GM23338 (cell line): Measurements from ENCODE around the gene RPTOR. TPM values are rescaled to one million over a fixed set of nuclear protein-coding genes. Genes with fewer than 3 reads are reported as not detected.

ENCODE experiments used
- ATAC-seq: fragments of 200-7000 bp; cut with Tn5 transposase; 3 replicates; pipeline ENCODE4 v1.9.1; 2020
- DNase-seq: peaks from one replicate; pipeline ENCODE4 v3.0.0-alpha.2; 2015; ENCODE audit warnings: low spot score
- H2AFZ ChIP-seq: fragments of 200-600 bp; sonication (generic); 2 replicates; pipeline ENCODE4 v1.8.0; 2016; ENCODE audit warnings: antibody characterized with exemption, mild to moderate bottlenecking, moderate library complexity
- H3F3A ChIP-seq: fragments of 200-600 bp; sonication (generic); replicated peaks from 2 replicates; pipeline ENCODE4 v1.8.0; 2017; ENCODE audit warnings: antibody characterized with exemption, mixed run types, low read depth
- H3K27ac ChIP-seq: fragments of 200-600 bp; sonication (generic); 2 replicates; pipeline ENCODE4 v1.6.1; 2016; ENCODE audit warnings: low read depth
- H3K27me3 ChIP-seq: fragments of 200-600 bp; sonication (generic); 2 replicates; pipeline ENCODE4 v1.8.0; 2016; ENCODE audit warnings: mild to moderate bottlenecking, mixed run types, moderate library complexity; ENCODE audit not compliant: insufficient read depth
- H3K36me3 ChIP-seq: fragments of 200-600 bp; sonication (generic); 2 replicates; pipeline ENCODE4 v1.8.0; 2016; ENCODE audit warnings: mild to moderate bottlenecking; ENCODE audit not compliant: insufficient read depth
- H3K4me1 ChIP-seq: fragments of 200-600 bp; sonication (generic); 2 replicates; pipeline ENCODE4 v1.8.0; 2016; ENCODE audit warnings: mild to moderate bottlenecking, moderate library complexity; ENCODE audit not compliant: insufficient read depth
- H3K4me2 ChIP-seq: fragments of 200-600 bp; sonication (generic); 2 replicates; pipeline ENCODE4 v1.7.1; 2017; ENCODE audit warnings: mixed run types
- H3K4me3 ChIP-seq: fragments of 200-600 bp; sonication (generic); 2 replicates; pipeline ENCODE4 v1.6.1; 2016; ENCODE audit warnings: mixed run types
- H3K79me2 ChIP-seq: fragments of 200-600 bp; sonication (generic); replicated peaks from 2 replicates; pipeline ENCODE4 v1.8.0; 2017; ENCODE audit warnings: mild to moderate bottlenecking; ENCODE audit not compliant: insufficient read depth
- H3K9me2 ChIP-seq: fragments of 200-600 bp; sonication (generic); 2 replicates; pipeline ENCODE4 v1.8.0; 2017; ENCODE audit not compliant: insufficient read depth
- H4K20me1 ChIP-seq: fragments of 200-600 bp; sonication (generic); replicated peaks from 2 replicates; pipeline ENCODE4 v1.8.0; 2017; ENCODE audit warnings: mild to moderate bottlenecking; ENCODE audit not compliant: insufficient read depth
- H3K27ac Mint-ChIP-seq: 2 replicates; pipeline ENCODE4 v1.8.0; 2020; ENCODE audit warnings: inconsistent platforms, mild to moderate bottlenecking, moderate library complexity, mixed read lengths
- H3K27me3 Mint-ChIP-seq: 3 replicates; pipeline ENCODE4 v1.8.0; 2022; ENCODE audit warnings: low read depth, mild to moderate bottlenecking, moderate library complexity, mixed read lengths, inconsistent platforms; ENCODE audit not compliant: insufficient read depth, poor library complexity
- H3K36me3 Mint-ChIP-seq: 3 replicates; pipeline ENCODE4 v1.8.0; 2021; ENCODE audit warnings: low read depth, mild to moderate bottlenecking, inconsistent platforms, moderate library complexity, mixed read lengths
- H3K4me1 Mint-ChIP-seq: 3 replicates; pipeline ENCODE4 v1.8.0; 2020; ENCODE audit warnings: mild to moderate bottlenecking, inconsistent platforms, mixed read lengths
- H3K4me3 Mint-ChIP-seq: 3 replicates; pipeline ENCODE4 v1.8.0; 2021; ENCODE audit warnings: moderate library complexity, mild to moderate bottlenecking, inconsistent platforms, mixed read lengths
- H3K9me3 Mint-ChIP-seq: 3 replicates; pipeline ENCODE4 v1.8.0; 2020; ENCODE audit warnings: moderate library complexity, mild to moderate bottlenecking, inconsistent platforms, mixed read lengths
- CREB1 ChIP-seq: fragments of 250-450 bp; sonication (Bioruptor Pico); IDR thresholded peaks from 2 replicates; pipeline ENCODE4 v1.5.0; 2020; ENCODE audit warnings: low read depth, mild to moderate bottlenecking, moderate library complexity
- EZH2 ChIP-seq: fragments of 200-600 bp; sonication (generic); IDR thresholded peaks from one replicate; pipeline ENCODE4 v1.8.0; 2017; ENCODE audit warnings: antibody characterized with exemption, mild to moderate bottlenecking, low read depth; ENCODE audit not compliant: unreplicated experiment
- EZH2phosphoT487 ChIP-seq: fragments of 200-600 bp; sonication (generic); IDR thresholded peaks from one replicate; pipeline ENCODE4 v1.8.1; 2018; ENCODE audit warnings: antibody characterized with exemption; ENCODE audit not compliant: unreplicated experiment
- JUNB ChIP-seq: IDR thresholded peaks from one replicate; pipeline ENCODE4 v1.6.1; 2016; ENCODE audit warnings: antibody characterized with exemption; ENCODE audit not compliant: unreplicated experiment
- NANOG ChIP-seq: IDR thresholded peaks from 2 replicates; pipeline ENCODE4 v1.6.1; 2016; ENCODE audit warnings: antibody characterized with exemption, borderline replicate concordance
- STAT1 ChIP-seq: IDR thresholded peaks from one replicate; pipeline ENCODE4 v1.6.1; 2016; ENCODE audit warnings: antibody characterized with exemption; ENCODE audit not compliant: unreplicated experiment
- ZNF114 ChIP-seq: fragments of 250-450 bp; sonication (Bioruptor Pico); IDR thresholded peaks from 2 replicates; pipeline ENCODE4 v1.5.0; 2020; ENCODE audit warnings: mild to moderate bottlenecking, moderate library complexity
- ZNF331 ChIP-seq: fragments of 250-450 bp; sonication (Bioruptor Pico); IDR thresholded peaks from 2 replicates; pipeline ENCODE4 v1.5.0; 2020; ENCODE audit warnings: low read depth, mild to moderate bottlenecking, moderate library complexity
- polyA plus RNA-seq: library from polyadenylated mRNA; unstranded; fragments of >200 nt; fragmentation: Nextera tagmentation; extraction: Ambion mirVana; gene quantifications from 2 replicates; pipeline ENCODE4 v1.2.1, GENCODE V29; 2016
- total RNA-seq: library from RNA; depleted of rRNA; stranded (reverse); fragments of >200 nt; shearing (Covaris generic); gene quantifications from 2 replicates; pipeline ENCODE4 v1.2.3, GENCODE V29; 2014
- TF ChIP-seq, protein P1 (sequence below), 2 experiments: fragments of 200-600 bp in 1 of 2; sonication (generic) in 1 of 2; conservative IDR thresholded peaks; 2 replicates each; pipeline versions ENCODE4 v1.5.1 to v1.6.1; 2016 to 2017; ENCODE audit warnings: antibody characterized with exemption in 2 of 2, low read depth in 2 of 2, mild to moderate bottlenecking in 2 of 2, moderate library complexity in 1 of 2
- TF ChIP-seq, protein P2 (sequence below): IDR thresholded peaks from 2 replicates; pipeline ENCODE4 v1.6.1; 2016; ENCODE audit warnings: antibody characterized with exemption
- TF ChIP-seq, protein P3 (sequence below): IDR thresholded peaks from one replicate; pipeline ENCODE4 v1.6.1; 2018; ENCODE audit warnings: antibody characterized with exemption; ENCODE audit not compliant: unreplicated experiment

RPTOR gene
- total and polyA plus RNA-seq, 2 experiments from 2014 or later, result 9.5 to 38.0 TPM

DNA sequence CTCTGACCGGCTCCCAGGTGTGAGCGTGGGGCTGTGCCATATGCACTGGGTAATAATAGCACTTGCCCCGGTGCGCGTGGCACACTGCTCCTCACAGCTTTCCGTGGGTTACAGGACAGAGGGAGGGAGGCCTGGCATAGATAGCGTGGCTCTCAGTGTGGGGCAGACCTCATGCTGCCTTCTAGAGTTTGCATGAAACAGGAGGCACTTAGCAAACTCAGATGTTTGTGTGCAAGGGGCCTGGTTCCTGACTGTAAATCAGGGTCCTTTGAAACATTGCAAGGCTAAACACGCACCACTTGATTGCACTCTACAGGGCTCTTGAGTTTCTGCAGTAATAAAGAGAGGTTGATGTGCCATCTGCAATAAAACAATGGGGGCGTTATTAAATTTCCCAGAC lies 101.7 kb downstream of the RPTOR start:
- peaks cover 34% of the 10 kb centered on the region for H4K20me1 ChIP-seq
- ATAC-seq, result peak; percentile 29
- no peaks in the 10 kb centered on the region for H3K36me3 Mint-ChIP-seq

DNA sequence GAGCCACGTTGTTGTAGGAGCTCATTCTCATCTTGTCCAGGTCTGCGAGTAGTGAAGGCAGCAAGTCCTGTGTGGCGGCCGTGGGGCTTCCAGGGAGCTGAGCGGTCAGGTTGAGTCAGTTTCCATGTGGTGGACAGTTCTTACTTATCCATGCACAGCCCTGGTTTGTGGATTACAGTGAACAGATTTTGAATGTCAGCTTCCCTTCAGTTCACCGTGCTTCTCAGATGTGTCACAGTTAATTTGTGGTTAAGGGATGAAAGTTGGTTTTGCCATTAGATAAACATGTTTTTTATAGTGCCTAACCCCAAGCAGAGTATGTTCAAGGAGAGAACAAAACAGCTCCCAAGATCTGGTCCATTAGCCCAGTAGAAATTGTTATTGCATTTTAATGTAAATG lies 103.1 kb downstream of the RPTOR start:
- Mint-ChIP-seq H3K4me3 (no peak overlapping the region), H3K36me3 (no peaks in the 10 kb centered on the region), H3K9me3 (no peaks in the 10 kb centered on the region), H3K27me3 (no peaks in the 10 kb centered on the region), H3K27ac (no peak overlapping the region; the same call in 1 of the 2 replicates), H3K4me1 (peaks cover 44% of the 10 kb centered on the region)
- Histone ChIP-seq H3K4me1 (peaks cover 20% of the 10 kb centered on the region; the same call in 1 of the 2 replicates), H3K27ac (no peak overlapping the region), H4K20me1 (peaks cover 38% of the 10 kb centered on the region), H3K27me3 (no peaks in the 10 kb centered on the region), H3K36me3 (no peaks in the 10 kb centered on the region; the same call in 1 of the 2 replicates), H3K4me3 (no peak overlapping the region), H3K9me2 (no peaks in the 10 kb centered on the region), H2AFZ (no peak overlapping the region), H3F3A (no peaks in the 10 kb centered on the region), H3K79me2 (peaks cover 74% of the 10 kb centered on the region), H3K4me2 (no peak overlapping the region)
- DNase-seq (no peak), ATAC-seq (no peak)
- TF ChIP-seq ZNF114 (no peak), CREB1 (CRISPR knock-in tag) (no peak), NANOG (no peak), EZH2phosphoT487 (no peak)
- TF ChIP-seq, protein P1, sequence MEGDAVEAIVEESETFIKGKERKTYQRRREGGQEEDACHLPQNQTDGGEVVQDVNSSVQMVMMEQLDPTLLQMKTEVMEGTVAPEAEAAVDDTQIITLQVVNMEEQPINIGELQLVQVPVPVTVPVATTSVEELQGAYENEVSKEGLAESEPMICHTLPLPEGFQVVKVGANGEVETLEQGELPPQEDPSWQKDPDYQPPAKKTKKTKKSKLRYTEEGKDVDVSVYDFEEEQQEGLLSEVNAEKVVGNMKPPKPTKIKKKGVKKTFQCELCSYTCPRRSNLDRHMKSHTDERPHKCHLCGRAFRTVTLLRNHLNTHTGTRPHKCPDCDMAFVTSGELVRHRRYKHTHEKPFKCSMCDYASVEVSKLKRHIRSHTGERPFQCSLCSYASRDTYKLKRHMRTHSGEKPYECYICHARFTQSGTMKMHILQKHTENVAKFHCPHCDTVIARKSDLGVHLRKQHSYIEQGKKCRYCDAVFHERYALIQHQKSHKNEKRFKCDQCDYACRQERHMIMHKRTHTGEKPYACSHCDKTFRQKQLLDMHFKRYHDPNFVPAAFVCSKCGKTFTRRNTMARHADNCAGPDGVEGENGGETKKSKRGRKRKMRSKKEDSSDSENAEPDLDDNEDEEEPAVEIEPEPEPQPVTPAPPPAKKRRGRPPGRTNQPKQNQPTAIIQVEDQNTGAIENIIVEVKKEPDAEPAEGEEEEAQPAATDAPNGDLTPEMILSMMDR (conservative IDR thresholded peaks at IDR 0.05; ENCODE audit: low read depth in 2 of 2), result no peak
- TF ChIP-seq, protein P2, sequence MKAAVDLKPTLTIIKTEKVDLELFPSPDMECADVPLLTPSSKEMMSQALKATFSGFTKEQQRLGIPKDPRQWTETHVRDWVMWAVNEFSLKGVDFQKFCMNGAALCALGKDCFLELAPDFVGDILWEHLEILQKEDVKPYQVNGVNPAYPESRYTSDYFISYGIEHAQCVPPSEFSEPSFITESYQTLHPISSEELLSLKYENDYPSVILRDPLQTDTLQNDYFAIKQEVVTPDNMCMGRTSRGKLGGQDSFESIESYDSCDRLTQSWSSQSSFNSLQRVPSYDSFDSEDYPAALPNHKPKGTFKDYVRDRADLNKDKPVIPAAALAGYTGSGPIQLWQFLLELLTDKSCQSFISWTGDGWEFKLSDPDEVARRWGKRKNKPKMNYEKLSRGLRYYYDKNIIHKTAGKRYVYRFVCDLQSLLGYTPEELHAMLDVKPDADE, result no peak

More for the DNA sequence above, 101.7 kb downstream of the RPTOR start:
- no peak for DNase-seq
- Mint-ChIP-seq H3K4me3 (no peak overlapping the region), H3K9me3 (no peaks in the 10 kb centered on the region; the same call in 2 of the 3 replicates), H3K27ac (no peak overlapping the region), H3K4me1 (peaks cover 44% of the 10 kb centered on the region), H3K27me3 (no peaks in the 10 kb centered on the region)
- Histone ChIP-seq H2AFZ (no peak overlapping the region), H3K4me1 (peaks cover 20% of the 10 kb centered on the region; the same call in 1 of the 2 replicates), H3K36me3 (no peaks in the 10 kb centered on the region; the same call in 1 of the 2 replicates), H3K27ac (no peak overlapping the region), H3K4me3 (no peak overlapping the region), H3F3A (no peaks in the 10 kb centered on the region), H3K4me2 (0 out of 2 replicates have a peak overlapping the region, but pooled peaks have one; percentile 17), H3K9me2 (no peaks in the 10 kb centered on the region), H3K27me3 (no peaks in the 10 kb centered on the region), H3K79me2 (peaks cover 69% of the 10 kb centered on the region)
- TF ChIP-seq EZH2phosphoT487 (no peak), JUNB (no peak), NANOG (no peak), ZNF114 (no peak), EZH2 (no peak), STAT1 (no peak), ZNF331 (CRISPR knock-in tag) (no peak)
- TF ChIP-seq, protein P3, sequence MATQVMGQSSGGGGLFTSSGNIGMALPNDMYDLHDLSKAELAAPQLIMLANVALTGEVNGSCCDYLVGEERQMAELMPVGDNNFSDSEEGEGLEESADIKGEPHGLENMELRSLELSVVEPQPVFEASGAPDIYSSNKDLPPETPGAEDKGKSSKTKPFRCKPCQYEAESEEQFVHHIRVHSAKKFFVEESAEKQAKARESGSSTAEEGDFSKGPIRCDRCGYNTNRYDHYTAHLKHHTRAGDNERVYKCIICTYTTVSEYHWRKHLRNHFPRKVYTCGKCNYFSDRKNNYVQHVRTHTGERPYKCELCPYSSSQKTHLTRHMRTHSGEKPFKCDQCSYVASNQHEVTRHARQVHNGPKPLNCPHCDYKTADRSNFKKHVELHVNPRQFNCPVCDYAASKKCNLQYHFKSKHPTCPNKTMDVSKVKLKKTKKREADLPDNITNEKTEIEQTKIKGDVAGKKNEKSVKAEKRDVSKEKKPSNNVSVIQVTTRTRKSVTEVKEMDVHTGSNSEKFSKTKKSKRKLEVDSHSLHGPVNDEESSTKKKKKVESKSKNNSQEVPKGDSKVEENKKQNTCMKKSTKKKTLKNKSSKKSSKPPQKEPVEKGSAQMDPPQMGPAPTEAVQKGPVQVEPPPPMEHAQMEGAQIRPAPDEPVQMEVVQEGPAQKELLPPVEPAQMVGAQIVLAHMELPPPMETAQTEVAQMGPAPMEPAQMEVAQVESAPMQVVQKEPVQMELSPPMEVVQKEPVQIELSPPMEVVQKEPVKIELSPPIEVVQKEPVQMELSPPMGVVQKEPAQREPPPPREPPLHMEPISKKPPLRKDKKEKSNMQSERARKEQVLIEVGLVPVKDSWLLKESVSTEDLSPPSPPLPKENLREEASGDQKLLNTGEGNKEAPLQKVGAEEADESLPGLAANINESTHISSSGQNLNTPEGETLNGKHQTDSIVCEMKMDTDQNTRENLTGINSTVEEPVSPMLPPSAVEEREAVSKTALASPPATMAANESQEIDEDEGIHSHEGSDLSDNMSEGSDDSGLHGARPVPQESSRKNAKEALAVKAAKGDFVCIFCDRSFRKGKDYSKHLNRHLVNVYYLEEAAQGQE, result no peak
- TF ChIP-seq, protein P2, result no peak
